Tibial nerve (tissue), 4 donors: ENCODE measurements around the gene RAB4A.

Experiments
- CTCF ChIP-seq, 5 experiments: fragments of 200-600 bp in 3 of 5; fragments of 450-650 bp in 2 of 5; sonication (generic) in 3 of 5; IDR thresholded peaks; one replicate each; pipeline ENCODE4 v1.5.1; 2016 to 2019; ENCODE audit warnings: antibody characterized with exemption in 5 of 5, mild to moderate bottlenecking in 3 of 5, moderate library complexity in 2 of 5
- EP300 ChIP-seq, 2 donors: sonication (generic); formaldehyde crosslinking; IDR thresholded peaks; one replicate each; pipeline ENCODE4 v1.6.1; 2017; ENCODE audit warnings: antibody characterized with exemption in 2 of 2, mild to moderate bottlenecking in 1 of 2

- no peak for TF ChIP-seq CTCF (IDR thresholded peaks at IDR 0.05)
- no peak for TF ChIP-seq EP300 (IDR thresholded peaks at IDR 0.05)
Observed at GRCh38 chr1:229302740-229303139, 31.8 kb downstream of the RAB4A start.
